ENCODE measurements around the gene ZNF385A. TPM values are rescaled to one million over a fixed set of nuclear protein-coding genes. Genes with fewer than 3 reads are reported as not detected.

Gene ZNF385A
- total RNA-seq, 1 experiment from 2014 or later: 9.5 TPM

DNA sequence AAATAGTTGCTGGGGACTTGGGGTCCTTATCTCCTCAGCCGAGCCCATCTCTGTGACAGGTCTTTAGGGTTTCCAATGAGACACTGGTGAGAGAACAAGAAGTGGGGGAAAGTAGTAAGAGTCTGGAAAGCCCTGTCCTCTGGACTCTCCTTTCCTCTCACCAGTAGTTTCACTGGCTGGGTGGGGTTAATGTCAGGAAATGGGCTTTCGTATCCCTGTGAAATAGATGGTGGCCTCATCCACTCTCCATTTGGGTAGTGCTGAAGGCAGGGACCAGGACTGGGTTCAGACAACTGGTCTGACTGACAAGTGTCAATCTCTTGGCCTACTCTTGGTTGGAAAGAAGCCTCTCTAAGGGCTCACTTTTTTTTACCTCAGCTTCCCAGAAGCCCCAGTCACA lies 7.5 kb downstream of the ZNF385A start:
- TSS peak; percentile 3 for BruUV-seq (replicated peaks)

DNA sequence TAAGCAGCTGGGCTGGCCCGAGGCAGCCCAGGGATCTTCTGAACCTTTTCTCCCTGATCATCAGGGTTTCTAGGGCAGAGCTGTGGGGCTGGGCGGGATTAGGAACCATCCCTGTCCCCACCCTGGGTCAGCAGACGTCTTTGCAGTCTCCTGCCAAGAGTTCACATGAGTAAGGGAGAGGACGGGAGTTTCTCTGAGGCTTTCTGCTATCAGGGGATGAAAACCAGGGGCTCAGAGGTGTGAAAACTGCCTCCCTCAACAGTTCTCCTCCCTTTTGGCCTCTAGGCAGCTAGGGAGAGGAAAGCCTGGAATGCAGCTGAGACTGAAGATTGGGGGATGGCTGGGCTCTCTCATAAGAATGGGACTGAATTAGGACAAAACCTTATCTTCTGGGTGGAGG lies 7.9 kb downstream of the ZNF385A start:
- TF ChIP-seq, protein P1, sequence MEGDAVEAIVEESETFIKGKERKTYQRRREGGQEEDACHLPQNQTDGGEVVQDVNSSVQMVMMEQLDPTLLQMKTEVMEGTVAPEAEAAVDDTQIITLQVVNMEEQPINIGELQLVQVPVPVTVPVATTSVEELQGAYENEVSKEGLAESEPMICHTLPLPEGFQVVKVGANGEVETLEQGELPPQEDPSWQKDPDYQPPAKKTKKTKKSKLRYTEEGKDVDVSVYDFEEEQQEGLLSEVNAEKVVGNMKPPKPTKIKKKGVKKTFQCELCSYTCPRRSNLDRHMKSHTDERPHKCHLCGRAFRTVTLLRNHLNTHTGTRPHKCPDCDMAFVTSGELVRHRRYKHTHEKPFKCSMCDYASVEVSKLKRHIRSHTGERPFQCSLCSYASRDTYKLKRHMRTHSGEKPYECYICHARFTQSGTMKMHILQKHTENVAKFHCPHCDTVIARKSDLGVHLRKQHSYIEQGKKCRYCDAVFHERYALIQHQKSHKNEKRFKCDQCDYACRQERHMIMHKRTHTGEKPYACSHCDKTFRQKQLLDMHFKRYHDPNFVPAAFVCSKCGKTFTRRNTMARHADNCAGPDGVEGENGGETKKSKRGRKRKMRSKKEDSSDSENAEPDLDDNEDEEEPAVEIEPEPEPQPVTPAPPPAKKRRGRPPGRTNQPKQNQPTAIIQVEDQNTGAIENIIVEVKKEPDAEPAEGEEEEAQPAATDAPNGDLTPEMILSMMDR (IDR thresholded peaks at IDR 0.05; ENCODE audit: unreplicated experiment): no peak
- DNase-seq: no peak
- intact Hi-C loops (cut with micrococcal nuclease; ENCODE audit: unreplicated experiment): no loop called here
- no TSS peak for BruUV-seq (replicated peaks)
- Mint-ChIP-seq H3K27ac (ENCODE audit: unreplicated experiment) (no peak overlapping the region), H3K9me3 (ENCODE audit: low read depth, unreplicated experiment) (no peaks in the 10 kb centered on the region), H3K4me1 (ENCODE audit: low read depth, unreplicated experiment) (peaks cover 56% of the 10 kb centered on the region), H3K27me3 (ENCODE audit: unreplicated experiment) (no peaks in the 10 kb centered on the region), H3K36me3 (ENCODE audit: insufficient read depth, unreplicated experiment) (peaks cover 19% of the 10 kb centered on the region), H3K4me3 (ENCODE audit: low read depth, unreplicated experiment) (no peak overlapping the region)
- CTCF ChIA-PET: interaction anchor here (0.6 kb wide), 1 partner anchor 122 kb away, joined by 3 read pairs; no protein-coding TSS in a partner anchor

More for the DNA sequence above, 7.5 kb downstream of the ZNF385A start:
- peaks cover 51% of the 10 kb centered on the region for H3K4me1 Mint-ChIP-seq (ENCODE audit: low read depth, unreplicated experiment)
- H3K27me3 Mint-ChIP-seq (ENCODE audit: unreplicated experiment): no peaks in the 10 kb centered on the region
- CTCF ChIA-PET: interaction anchor here (0.6 kb wide), 1 partner anchor 122 kb away, joined by 3 read pairs; no protein-coding TSS in a partner anchor
- no peak overlapping the region for H3K4me3 Mint-ChIP-seq (ENCODE audit: low read depth, unreplicated experiment)
- intact Hi-C loops (cut with micrococcal nuclease; ENCODE audit: unreplicated experiment): no loop called here
- TF ChIP-seq, protein P1 (IDR thresholded peaks at IDR 0.05; ENCODE audit: unreplicated experiment): no peak
- peaks cover 19% of the 10 kb centered on the region for H3K36me3 Mint-ChIP-seq (ENCODE audit: insufficient read depth, unreplicated experiment)
- H3K9me3 Mint-ChIP-seq (ENCODE audit: low read depth, unreplicated experiment): no peaks in the 10 kb centered on the region
- no peak for DNase-seq
- no peak overlapping the region for H3K27ac Mint-ChIP-seq (ENCODE audit: unreplicated experiment)

DNA sequence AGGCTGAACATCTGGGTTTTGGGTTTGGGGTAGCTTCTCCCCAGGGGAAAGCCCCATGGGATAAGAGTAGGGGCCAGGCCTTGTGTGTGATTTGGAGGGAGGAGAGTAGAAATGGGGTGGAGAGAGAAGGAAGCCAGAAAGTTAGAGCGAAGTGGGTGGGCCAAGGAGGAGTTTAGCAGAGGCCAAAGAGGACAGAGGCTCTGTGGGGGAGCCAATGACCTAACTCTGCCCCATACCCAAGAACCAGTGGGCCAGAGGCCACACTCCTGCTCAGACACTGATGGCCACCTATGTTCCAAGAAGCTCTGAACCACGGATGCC lies 9.3 kb downstream of the ZNF385A start:
- H3K36me3 Mint-ChIP-seq (ENCODE audit: insufficient read depth, unreplicated experiment): peaks cover 20% of the 10 kb centered on the region
- H3K27ac Mint-ChIP-seq (ENCODE audit: unreplicated experiment): no peak overlapping the region
- intact Hi-C loops (cut with micrococcal nuclease; ENCODE audit: unreplicated experiment): no loop called here
- TF ChIP-seq, protein P1 (IDR thresholded peaks at IDR 0.05; ENCODE audit: unreplicated experiment): no peak
- H3K27me3 Mint-ChIP-seq (ENCODE audit: unreplicated experiment): no peaks in the 10 kb centered on the region
- peaks cover 65% of the 10 kb centered on the region for H3K4me1 Mint-ChIP-seq (ENCODE audit: low read depth, unreplicated experiment)
- DNase-seq: no peak
- H3K4me3 Mint-ChIP-seq (ENCODE audit: low read depth, unreplicated experiment): no peak overlapping the region
- H3K9me3 Mint-ChIP-seq (ENCODE audit: low read depth, unreplicated experiment): no peaks in the 10 kb centered on the region
- CTCF ChIA-PET: no interaction called here
- BruUV-seq (replicated peaks): no TSS peak

DNA sequence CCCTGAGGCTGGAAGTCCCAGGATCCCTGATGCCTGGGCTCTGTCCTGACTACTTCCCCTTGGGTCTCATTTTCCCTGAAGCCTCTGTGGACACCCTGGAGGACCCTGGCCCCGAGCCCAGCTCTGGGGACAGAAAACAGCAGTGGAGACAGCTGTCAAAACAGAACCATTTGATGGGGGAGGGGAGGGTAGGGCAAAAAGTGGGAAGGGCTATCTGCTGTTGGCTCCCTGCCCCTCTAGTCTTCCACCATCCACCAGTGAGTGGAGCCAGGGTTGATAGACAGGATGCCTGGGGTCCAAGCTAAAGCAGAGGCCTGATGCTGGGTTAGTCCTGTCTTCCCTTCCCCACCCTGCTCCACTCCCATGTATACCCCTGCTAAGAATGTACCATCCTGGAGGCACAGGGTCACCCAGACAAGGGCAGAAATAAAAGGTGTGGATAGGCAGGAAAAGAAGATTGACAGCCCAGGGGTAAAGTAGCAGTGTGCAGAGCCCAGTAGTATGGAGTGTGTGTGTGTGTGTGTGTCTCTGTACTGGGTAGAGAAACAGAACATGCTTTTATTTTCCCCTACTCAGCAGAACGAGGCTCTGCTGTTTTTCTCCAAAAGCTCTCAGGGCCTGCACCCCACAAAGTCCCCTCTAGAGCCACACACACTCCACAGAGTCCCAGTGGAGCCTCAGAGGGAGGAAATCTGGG lies 9.8 kb downstream of the ZNF385A start:
- H3K4me1 Mint-ChIP-seq (ENCODE audit: low read depth, unreplicated experiment): peaks cover 61% of the 10 kb centered on the region
- H3K27me3 Mint-ChIP-seq (ENCODE audit: unreplicated experiment): peaks cover 2% of the 10 kb centered on the region
- no peak overlapping the region for H3K4me3 Mint-ChIP-seq (ENCODE audit: low read depth, unreplicated experiment)
- H3K9me3 Mint-ChIP-seq (ENCODE audit: low read depth, unreplicated experiment): no peaks in the 10 kb centered on the region
- H3K27ac Mint-ChIP-seq (ENCODE audit: unreplicated experiment): peak overlapping the region; percentile 54
- H3K36me3 Mint-ChIP-seq (ENCODE audit: insufficient read depth, unreplicated experiment): peaks cover 25% of the 10 kb centered on the region
- intact Hi-C loops (cut with micrococcal nuclease; ENCODE audit: unreplicated experiment): no loop called here
- DNase-seq: no peak
- no TSS peak for BruUV-seq (replicated peaks)
- CTCF ChIA-PET: interaction anchor here (1.6 kb wide), 1 partner anchor 50 kb away, joined by 7 read pairs; the partner anchor contains the start of gene COPZ1
- TF ChIP-seq, protein P1 (IDR thresholded peaks at IDR 0.05; ENCODE audit: unreplicated experiment): no peak
